Fibroblast of skin of left quadriceps (primary cell): Measurements from ENCODE around the gene TMEM101.
"Not testable (repeated sequence)": the region's sequence is repeated elsewhere in the genome, so short reads cannot be mapped to it uniquely, and the experiment has no call there.

Experiments used
- DNase-seq, 2 experiments: peaks; one replicate each; pipeline ENCODE4 v3.0.0-alpha.2; 2013; ENCODE audit warnings: low read depth in 2 of 2

TMEM101 gene

DNA sequence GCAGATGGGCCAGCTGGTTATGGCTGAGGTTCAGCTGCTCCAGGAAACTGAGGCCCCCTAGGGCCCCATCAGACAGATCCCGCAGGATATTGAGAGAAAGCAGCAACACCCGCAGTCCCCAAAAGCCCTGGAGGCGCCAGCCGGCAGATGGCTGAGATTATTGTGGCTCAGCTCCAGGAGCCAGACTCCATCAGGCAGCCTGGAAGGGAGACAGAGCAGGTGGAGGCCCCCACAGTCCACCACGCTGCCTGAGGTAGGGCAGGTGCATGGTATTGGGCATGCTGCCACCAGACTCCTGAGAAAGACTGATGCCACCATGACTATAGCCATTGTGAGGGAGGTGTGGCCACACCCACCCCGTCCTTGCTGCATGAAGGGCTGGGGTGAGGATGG, 9.5 kb upstream of the TMEM101 start:
- no peak for DNase-seq

DNA sequence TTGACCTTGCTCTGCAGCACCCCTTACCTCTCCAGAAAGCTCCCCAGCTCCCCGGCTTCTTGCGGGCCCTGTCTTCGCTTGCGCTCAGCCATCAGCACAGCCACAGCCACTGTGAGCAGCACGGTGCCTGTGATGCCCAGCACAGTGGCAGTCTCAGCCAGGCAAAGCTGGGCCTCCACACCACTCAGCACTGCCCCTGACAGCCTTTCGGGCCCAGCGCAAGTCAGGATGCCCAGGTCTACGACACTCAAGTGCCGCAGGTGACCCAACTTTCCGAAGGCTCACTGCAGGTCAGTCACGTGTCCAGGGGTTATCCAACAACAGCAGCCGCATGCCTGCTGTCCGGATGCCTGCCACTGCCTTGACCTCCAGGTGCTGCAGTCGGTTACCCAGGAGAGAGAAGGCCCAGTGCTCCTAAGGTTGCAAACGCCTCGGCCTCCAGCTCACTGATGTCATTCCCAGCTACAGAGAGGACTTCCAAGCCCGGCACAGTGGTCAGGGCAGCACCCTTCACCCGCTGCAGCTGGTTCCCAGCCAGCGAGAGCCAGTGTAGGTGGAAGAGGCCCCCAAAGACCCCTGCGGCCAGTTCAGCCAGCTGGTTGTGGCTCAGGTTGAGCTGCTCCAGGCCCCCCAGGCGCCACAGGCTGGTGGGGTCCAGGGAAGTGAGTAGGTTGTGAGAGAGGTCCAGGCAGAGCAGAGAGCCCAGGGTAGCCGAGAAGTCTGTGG, 8.9 kb upstream of the TMEM101 start:
- DNase-seq: no peak

DNA sequence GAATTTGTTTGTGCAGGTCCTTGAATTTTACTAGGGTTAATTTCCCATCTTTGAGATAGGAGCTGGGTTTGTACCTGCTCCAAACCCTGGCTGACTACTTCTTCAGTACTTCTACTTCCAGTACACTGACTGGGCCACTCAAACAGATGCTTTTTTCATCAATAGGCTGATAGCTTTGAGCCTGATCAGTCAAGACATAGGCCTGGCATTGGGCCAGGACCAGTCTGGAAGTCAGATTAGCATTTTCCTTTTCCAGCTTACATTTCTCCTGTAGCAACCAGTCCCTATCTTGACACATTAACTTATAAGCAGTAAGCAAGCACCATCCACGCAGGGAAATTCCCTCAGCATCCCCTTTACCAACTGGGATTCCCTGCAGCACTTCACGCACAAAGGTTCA, 7.5 kb upstream of the TMEM101 start:
- DNase-seq: no peak

DNA sequence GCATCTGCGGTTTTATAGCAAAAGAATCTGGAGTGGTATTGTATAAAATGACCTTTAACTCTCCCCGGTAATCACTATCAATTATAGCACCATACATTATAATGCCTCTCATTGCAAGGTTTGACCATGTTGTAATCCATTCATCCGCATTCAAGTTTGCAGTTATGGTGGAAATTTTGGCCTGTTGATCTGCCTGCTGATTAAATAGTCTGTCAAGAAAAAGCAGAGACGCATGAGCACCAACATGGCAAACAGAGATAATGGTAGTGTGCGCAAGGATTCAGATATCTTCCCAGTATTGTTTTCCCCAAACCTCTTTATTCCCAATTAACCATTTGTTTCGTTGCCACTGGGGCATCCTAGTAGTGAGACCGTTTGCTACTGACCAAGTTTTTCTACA, 6.5 kb upstream of the TMEM101 start:
- not testable (repeated sequence) for DNase-seq

DNA sequence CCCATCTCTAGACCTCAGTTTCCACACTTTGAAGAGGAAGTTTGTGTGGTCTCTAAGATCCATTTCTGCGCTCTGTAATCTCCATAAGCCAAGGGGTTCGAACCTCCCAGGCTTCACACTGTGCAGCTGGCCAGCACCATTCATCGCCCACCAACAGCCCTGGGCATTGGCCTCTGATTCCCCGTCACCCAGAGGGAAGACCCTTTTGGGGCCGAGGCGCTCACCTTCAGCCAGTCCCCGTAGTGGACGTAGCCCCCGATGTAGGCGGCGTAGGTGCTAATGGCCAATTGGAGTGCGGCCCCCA, 678 bp downstream of the TMEM101 start:
- DNase-seq: no peak

DNA sequence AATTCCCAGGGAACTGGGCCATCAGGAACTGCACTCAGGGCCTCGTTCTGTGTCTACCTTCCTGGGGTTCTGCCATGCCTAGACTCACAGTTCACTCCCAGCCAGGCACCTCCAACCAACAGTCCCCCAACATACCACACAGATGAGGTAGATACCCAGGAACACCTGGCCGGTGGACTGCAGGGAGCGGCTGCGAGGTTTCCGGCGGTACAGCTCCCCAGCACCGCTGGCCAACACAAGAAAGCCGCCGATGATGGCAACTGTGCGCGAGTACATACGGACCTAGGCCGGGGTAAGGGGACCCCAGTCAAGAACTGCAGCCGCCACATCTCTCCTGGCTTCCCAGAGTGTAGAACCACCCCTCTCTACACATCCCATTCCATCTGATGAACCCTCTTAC, 1.9 kb downstream of the TMEM101 start:
- DNase-seq: no peak

DNA sequence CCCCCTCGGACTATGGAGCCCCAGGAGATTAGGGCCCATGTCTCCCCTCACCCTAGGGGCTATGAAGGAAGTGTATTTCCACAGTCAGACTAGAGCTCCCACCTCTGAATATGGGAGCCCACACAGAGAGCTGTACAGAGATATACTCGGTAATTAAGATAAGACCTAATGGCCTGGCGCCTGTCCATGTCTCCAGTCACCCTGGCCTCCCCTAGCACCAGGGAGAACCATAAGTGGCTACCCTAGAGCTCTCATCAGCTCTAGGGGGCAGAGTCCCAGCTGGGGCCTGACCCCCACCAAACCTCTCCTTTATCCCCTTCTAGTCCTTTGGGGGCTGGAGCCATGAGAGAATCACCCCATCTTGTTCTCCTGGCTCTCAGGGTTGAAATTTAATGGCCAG, 2.4 kb downstream of the TMEM101 start:
- no peak for DNase-seq

DNA sequence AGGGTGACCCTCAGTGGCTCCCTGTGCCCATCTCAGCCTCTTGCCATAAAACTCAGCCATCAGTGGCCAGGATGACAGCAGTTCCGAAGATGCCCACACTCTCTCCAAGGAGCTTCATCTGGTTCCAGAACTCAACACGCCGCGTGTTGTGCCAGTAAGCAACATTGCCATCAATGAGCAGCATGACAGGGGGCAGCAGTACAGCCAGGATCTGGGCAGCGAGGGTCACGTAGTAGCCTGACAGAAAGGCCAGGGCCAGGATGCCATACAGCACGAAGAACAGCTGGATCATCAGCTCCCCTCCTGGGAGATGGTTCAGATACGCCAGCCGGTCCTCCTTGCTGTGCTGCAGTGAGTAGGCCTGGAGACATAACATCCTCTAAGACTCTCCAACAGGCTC, 2.9 kb downstream of the TMEM101 start:
- no peak for DNase-seq

DNA sequence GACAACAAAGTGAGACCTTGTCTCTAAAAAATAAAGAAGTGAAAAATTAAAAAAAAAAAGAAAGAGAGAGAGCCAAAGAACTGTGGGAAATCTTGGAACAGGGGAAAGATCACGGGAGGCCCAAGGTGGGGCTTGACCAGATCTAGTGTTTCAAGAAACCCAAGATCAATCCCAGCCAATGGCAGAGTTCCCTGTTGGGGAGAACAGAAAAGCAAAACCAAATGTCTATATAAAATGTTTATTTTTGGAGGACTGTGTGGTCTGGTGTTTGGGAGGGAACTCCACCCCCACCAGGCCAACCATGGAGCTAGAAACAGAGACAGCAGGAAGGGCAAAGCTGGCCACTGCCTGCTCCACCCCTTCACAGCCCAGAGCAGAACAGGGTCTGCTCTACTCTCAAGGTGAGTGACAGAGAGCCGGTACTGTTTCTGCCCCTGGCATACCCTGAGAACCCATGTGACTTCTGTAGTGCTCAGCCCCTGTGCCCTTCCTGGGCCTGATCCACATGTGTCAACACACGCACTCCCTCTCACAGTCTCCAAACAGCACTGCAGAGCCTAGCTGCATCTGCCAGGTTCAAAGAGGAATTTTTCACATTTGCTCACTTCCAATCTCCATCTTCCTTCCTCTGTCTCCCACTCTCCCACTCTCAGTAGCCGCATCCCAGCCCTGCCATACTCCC, 3.7 kb downstream of the TMEM101 start:
- DNase-seq: no peak

DNA sequence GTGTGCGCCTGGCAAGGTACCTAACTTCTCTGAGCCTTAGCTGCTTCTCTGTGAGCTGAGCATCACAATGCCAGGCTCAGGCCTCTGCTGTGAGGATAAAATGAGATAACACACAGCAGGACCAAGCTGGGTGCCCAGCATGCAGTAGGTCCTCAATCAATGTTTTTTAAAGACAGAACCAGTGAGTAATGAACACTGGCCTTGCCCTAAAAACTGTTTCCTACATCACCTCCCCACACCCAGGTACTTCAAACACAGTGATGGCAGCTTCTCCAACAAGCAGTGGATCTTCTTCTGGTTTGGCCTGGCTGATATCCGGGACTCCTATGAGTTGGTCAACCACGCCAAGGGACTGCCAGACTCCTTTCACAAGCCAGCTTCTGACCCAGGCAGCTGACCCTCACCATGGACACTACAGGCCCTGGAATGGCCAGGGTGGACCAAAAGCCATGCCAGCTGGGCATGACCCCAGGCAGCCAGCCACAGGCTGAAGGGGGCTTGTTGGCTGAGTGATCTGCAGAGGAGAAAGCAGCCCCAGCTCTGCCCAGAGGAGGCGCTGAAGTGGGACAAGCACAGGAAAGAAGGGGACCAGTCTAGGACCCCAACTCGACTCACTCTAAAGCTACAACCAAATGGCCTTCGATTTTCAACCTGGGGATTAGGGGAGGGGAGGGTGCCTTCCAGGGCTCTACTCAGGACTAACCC, 6.4 kb downstream of the TMEM101 start:
- DNase-seq: no peak

DNA sequence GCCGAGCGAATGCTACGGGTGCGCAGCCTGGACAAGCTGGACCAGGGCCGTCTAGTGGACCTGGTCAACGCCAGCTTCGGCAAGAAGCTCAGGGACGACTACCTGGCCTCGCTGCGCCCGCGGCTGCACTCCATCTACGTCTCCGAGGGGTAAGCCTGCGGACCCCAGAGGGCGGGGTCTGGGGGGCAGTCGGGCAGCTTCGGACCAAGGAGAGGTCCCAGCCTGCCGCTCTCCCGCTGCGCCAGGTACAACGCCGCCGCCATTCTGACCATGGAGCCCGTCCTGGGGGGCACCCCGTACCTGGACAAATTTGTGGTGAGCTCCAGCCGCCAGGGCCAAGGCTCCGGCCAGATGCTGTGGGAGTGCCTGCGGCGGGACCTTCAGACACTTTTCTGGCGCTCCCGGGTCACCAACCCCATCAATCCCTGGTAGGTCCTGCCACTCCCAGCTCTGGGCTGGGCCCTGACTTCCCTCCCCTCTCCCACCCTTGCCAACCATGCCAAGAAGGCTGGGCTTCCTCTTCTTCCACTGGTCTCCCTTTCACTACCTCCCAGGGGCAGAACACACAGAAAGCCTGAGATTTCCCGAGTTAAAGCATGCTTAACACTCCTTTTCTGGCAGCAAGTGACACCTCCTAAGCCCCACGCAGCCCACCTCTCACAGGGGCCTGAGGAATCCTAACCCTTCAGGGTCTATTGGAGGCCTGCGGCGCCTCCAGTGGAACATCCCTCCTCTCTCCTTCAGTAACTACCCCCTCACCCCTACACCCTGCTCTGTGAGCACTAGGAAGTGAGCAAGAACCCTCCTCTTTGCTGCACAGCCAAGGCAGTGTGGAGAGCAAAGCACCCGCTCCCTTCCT, 7.2 kb downstream of the TMEM101 start:
- DNase-seq: no peak

DNA sequence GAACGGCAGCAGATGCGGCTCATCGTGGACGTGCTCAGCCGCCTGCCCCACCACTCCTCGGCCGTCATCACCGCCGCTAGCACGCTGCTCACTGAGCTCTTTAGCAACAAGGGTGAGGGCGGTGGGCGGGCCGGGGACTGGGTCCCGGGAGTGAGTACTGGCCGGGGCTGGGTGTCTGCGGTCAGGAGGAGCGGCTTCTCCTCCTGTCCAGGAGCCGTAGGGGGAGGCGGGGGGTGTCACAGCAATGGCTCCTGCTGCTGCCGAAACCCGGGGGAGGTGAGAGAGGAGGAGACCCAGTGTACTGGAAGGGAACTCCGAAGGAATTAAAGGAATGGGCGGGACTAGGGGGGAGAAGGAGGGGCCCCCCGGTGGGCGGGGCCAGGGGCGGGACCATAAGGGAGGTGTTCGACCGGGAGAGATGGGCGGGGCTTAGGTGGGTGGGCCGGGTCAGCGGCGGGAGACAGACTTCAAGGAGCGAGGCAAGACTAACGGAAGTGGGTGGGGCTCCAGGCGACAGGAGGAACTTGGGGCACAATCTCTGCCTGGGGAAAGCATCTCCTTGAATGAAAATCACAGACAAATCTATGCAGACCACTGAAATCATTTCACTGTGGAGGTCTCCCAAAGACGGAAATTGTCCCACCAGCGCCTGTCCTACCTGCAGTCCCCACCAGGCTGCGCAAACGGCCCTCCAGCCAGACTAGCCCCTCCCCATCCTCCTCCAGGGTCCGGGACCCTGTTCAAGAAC, 8.0 kb downstream of the TMEM101 start:
- DNase-seq: peak; percentile 91

DNA sequence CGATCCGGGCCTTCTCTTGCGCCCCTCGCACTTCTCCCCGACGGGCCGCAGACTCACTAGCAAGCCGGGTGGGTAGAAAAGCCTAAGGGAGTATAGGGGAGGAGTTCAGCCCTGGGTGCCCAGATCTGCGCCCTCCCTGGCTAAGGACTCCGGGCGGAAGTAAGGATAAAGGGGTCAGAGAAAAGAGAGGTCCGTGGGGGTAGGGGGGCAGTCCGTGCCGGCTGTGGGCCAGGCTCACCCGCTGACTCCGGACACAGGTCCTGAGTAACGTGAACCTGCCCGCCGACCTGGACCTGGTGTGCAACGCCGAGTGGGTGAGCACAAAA, 8.5 kb downstream of the TMEM101 start:
- DNase-seq: no peak

DNA sequence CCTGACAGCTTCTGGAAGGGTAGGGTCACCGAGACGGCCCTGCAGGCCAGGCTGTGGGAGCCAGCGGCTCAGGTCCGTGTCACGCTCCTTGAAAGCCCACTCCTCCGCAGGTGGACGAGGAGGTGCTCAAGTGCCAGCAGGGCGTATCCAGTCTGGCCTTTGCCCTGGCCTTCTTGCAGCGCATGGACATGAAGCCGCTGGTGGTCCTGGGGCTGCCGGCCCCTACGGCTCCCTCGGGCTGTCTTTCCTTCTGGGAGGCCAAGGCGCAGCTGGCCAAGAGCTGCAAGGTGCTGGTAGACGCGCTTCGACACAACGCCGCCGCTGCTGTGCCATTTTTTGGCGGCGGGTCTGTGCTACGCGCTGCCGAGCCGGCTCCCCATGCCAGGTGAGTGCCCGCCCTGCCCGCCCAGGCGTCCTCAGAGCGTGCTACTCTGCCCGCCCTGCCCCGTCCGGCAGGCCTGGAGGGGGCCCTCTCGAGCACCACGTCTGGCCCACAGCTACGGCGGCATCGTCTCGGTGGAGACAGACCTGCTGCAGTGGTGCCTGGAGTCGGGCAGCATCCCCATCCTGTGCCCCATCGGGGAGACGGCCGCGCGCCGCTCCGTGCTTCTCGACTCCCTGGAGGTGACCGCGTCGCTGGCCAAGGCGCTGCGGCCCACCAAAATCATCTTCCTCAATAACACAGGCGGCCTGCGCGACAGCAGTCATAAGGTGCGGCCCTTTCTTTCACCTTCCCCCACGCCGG, 9.1 kb downstream of the TMEM101 start:
- DNase-seq: no peak

DNA sequence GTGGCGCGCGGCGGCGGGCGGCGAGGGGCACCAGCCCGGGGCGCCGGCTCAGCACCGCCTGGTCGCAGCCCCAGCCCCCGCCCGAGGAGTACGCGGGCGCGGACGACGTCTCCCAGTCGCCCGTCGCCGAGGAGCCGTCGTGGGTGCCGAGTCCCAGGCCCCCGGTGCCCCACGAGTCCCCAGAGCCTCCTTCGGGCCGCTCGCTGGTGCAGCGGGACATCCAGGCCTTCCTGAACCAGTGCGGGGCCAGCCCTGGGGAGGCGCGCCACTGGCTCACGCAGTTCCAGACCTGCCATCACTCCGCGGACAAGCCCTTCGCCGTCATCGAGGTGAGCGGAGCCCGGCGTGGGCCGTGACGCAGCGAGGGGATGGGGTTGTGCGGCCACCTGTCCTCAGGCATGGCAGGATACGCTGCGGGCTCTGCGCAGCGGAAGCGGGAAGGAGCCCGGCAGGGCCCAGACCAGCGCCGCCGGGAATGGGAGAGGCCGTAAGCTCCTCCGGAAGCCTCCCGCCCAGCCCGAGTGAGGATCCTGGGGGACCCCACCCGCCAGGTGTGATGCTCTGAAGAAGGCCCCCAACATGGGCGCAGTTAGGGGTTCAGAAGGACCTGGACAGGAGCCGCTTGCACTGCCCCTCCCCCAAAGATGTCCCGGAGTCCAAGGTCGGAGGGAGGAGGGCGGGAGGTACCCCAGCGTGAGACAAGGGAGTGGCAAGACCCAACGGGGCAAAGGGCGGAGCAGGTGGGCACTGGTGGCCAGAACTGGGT, 9.8 kb downstream of the TMEM101 start:
- DNase-seq: no peak

DNA sequence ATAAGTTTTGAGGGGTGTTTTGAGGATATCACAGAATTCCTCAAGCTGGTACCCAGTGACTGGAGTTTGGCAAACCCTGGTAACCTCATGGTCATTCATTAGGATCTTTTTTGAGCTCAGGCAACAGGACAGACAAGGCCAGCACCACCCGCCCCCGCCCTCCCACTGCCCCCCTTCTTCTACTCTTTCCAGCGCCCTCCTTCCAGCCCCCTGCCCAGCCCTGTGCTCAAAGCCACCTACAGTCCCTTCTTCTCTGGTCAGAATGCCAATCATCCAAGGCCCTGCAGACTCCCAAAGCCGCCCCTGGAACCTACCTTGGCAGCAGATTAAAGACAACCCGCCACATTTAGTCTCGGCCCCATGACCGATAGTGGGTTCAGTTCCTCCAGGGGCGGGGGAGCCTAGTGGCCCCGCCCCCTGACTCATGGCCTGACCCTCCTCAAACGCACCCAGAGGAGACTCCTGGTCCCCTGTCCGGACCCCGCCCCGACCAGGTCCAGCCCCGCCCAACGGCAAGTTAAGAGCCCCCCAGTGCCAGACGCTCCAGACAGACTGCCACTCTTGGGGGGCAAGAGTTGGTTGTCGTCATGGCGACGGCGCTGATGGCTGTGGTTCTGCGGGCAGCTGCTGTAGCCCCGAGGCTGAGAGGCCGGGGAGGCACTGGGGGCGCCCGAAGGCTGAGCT, 10.5 kb downstream of the TMEM101 start, which contains the start of gene NAGS:
Gene NAGS, plus strand, starts transcription at position 546 of the 684 bp plus-strand sequence. Its CDS starts 42 bp downstream, at position 588.
- no peak for DNase-seq

DNA sequence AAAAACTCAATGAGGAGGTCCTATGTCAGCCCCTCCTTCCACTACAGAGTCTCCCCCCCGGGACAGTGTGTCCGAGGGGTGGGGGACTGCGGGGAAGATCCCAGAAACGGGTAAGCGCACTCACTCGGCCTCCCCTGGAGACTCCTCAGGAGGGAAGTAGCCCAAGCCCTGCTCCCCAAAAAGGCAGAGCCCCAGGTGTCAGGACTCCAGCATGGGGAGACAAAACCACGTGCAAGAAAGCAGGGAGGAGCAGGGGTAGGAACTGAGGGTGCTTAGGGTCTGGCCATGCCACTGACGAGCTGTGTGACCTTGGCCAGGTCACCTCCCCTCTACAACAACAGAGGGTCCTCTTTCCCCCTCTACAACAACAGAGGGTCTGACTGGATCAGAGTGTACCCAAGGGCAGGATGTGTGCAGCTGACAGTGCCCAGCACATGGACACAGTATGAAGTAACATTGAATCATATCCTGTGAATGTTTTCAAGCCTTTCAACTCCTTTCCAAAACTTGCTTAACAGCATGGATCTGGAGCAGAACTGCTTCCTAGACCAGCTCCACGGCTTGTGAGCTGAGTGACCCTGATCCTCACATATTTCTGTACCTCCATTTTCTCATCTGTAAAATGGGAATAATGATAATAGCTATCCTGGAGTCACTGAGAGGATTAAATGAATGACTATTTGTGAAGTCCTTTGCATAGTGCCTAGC, 12.5 kb downstream of the TMEM101 start:
- DNase-seq: peak; percentile 48 to 57

DNA sequence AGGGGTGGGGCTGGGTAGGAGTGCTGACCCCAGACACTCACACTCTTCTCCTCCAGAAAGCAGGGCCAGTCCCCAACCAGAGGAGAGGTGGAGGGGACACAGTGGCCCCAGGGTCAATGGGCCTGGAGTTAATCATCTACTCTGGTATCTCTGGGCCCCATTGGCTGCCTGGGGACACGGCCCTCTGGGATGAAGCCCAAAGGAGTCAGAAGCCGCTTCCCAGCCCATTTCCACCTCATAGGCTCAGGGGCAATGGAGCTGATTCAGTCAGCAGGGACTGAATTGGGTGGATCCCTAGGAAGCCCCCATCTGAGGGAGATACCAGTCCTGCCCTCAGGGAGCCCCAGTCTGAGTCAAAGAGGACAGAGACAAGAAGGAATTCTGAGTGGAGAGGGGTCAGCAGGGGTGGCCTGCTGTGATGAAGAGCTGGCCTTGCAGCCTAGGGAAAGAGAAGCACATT, 13.3 kb downstream of the TMEM101 start:
- DNase-seq: no peak
